Measurements from ENCODE around the gene LMBR1.
"Not testable (repeated sequence)": the region's sequence is repeated elsewhere in the genome, so short reads cannot be mapped to it uniquely, and the experiment has no call there.

DNA sequence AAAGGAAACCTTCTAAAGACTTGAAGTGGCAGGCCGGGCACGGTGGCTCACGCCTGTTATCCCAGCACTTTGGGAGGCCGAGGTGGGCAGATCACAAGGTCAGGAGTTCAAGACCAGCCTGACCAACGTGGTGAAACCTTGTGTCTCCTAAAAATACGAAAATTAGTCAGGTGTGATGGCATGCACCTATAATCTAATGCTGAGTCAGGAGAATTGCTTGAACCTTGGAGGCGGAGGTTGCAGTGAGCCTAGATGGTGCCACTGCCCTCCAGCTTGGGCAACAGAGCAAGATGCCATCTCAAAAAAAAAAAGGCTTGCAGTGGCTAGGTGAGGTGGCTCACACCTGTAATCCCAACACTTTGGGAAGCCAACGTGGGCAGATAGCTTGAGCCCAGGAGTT is 24.6 kb downstream of the LMBR1 start:
- TF ChIP-seq, protein P1, sequence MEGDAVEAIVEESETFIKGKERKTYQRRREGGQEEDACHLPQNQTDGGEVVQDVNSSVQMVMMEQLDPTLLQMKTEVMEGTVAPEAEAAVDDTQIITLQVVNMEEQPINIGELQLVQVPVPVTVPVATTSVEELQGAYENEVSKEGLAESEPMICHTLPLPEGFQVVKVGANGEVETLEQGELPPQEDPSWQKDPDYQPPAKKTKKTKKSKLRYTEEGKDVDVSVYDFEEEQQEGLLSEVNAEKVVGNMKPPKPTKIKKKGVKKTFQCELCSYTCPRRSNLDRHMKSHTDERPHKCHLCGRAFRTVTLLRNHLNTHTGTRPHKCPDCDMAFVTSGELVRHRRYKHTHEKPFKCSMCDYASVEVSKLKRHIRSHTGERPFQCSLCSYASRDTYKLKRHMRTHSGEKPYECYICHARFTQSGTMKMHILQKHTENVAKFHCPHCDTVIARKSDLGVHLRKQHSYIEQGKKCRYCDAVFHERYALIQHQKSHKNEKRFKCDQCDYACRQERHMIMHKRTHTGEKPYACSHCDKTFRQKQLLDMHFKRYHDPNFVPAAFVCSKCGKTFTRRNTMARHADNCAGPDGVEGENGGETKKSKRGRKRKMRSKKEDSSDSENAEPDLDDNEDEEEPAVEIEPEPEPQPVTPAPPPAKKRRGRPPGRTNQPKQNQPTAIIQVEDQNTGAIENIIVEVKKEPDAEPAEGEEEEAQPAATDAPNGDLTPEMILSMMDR (IDR thresholded peaks at IDR 0.05) = not testable (repeated sequence)
- TF ChIP-seq EZH2 (IDR thresholded peaks at IDR 0.05; ENCODE audit: borderline replicate concordance, insufficient read depth, low read depth, low read length, poor library complexity, severe bottlenecking) = not testable (repeated sequence)
